A204.1 (cell line): Measurements from ENCODE around the gene FGF22.
A peak's percentile ranks its signal among the peaks of the same experiment; 100 is the strongest.

Source experiments
- FAIRE-seq: peaks from 2 replicates; lab custom pipeline; 2012; peaks lifted over from hg19 to GRCh38; lab: Jason Lieb, UNC

The FGF22 gene

GRCh38 chr19:680287-681028, 40.8 kb downstream of the FGF22 start:
- no peak for FAIRE-seq

GRCh38 chr19:681029-682019, 41.6 kb downstream of the FGF22 start:
- FAIRE-seq: peak; percentile 11

- no peak for FAIRE-seq
Observed at GRCh38 chr19:682678-683320, 43.1 kb downstream of the FGF22 start.

- FAIRE-seq: no peak
Observed at GRCh38 chr19:685454-685931, 45.8 kb downstream of the FGF22 start.

GRCh38 chr19:686589-687297, 47.1 kb downstream of the FGF22 start:
- no peak for FAIRE-seq

- FAIRE-seq: no peak
Observed at GRCh38 chr19:687569-688166, 48.0 kb downstream of the FGF22 start.

- no peak for FAIRE-seq
Observed at GRCh38 chr19:688214-688613, 48.5 kb downstream of the FGF22 start.

- no peak for FAIRE-seq
Observed at GRCh38 chr19:688992-689391, 49.3 kb downstream of the FGF22 start.

- no peak for FAIRE-seq
Observed at GRCh38 chr19:690203-690602, 50.5 kb downstream of the FGF22 start.
